ENCODE measurements around the gene ATXN10. TPM values are rescaled to one million over a fixed set of nuclear protein-coding genes. Genes with fewer than 3 reads are reported as not detected.

Gene ATXN10
- total and polyA plus RNA-seq, 2 of the 13 experiments (the other 11 are each of a cell fraction or from before 2014, with no cell fraction given) = 60.1 to 194 TPM

DNA sequence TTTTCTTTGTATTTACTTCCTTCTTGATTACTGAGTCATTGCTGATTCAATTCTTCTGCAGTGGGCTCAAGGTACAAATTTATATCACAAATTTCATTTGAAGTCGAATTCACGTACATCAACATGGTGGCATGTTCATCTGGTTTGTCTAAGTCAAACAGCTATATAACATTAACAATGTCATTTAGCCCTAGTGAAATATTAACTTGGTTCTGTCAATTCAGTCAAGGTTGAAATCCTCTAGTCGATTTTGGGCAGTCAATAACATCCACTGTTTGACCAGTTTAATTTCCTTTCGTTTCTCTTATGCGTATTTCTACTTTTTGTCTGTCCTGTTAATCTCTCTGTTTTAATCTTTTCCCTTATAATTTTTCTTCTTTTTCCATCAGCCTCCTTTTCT is 4.1 kb upstream of the ATXN10 start (continued):
- TF ChIP-seq EHMT2 (IDR thresholded peaks at IDR 0.05; ENCODE audit: borderline replicate concordance, low read depth, low read length) = 0 out of 2 replicates have a peak, but pooled peaks have one; percentile 45
- TF ChIP-seq ZNF12 (CRISPR knock-in tag; IDR thresholded peaks at IDR 0.05) = no peak
- no peak for TF ChIP-seq RBM39 (IDR thresholded peaks at IDR 0.05; ENCODE audit: low read depth, low read length, poor library complexity, severe bottlenecking)
- TF ChIP-seq, protein P1, sequence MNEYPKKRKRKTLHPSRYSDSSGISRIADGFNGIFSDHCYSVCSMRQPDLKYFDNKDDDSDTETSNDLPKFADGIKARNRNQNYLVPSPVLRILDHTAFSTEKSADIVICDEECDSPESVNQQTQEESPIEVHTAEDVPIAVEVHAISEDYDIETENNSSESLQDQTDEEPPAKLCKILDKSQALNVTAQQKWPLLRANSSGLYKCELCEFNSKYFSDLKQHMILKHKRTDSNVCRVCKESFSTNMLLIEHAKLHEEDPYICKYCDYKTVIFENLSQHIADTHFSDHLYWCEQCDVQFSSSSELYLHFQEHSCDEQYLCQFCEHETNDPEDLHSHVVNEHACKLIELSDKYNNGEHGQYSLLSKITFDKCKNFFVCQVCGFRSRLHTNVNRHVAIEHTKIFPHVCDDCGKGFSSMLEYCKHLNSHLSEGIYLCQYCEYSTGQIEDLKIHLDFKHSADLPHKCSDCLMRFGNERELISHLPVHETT (CRISPR knock-in tag; conservative IDR thresholded peaks at IDR 0.05) = no peak
- TF ChIP-seq ZNF768 (CRISPR knock-in tag; IDR thresholded peaks at IDR 0.05) = no peak
- no peak for TF ChIP-seq ZBTB42 (CRISPR knock-in tag; IDR thresholded peaks at IDR 0.05)
- TF ChIP-seq EEA1 (CRISPR knock-in tag; IDR thresholded peaks at IDR 0.05; ENCODE audit: borderline replicate concordance) = no peak
- peak; percentile 6; the same call in 1 of the 2 replicates for TF ChIP-seq ELF3 (CRISPR knock-in tag; IDR thresholded peaks at IDR 0.05)
- TF ChIP-seq ZNF646 (CRISPR knock-in tag; IDR thresholded peaks at IDR 0.05) = no peak
- TF ChIP-seq ZNF674 (CRISPR knock-in tag; IDR thresholded peaks at IDR 0.05; ENCODE audit: low read depth) = no peak
- TF ChIP-seq RXRB (CRISPR knock-in tag; IDR thresholded peaks at IDR 0.05; ENCODE audit: borderline replicate concordance) = 0 out of 2 replicates have a peak, but pooled peaks have one; percentile 39
- TF ChIP-seq HDAC1 (CRISPR knock-in tag; IDR thresholded peaks at IDR 0.05) = no peak
- TF ChIP-seq, protein P2, sequence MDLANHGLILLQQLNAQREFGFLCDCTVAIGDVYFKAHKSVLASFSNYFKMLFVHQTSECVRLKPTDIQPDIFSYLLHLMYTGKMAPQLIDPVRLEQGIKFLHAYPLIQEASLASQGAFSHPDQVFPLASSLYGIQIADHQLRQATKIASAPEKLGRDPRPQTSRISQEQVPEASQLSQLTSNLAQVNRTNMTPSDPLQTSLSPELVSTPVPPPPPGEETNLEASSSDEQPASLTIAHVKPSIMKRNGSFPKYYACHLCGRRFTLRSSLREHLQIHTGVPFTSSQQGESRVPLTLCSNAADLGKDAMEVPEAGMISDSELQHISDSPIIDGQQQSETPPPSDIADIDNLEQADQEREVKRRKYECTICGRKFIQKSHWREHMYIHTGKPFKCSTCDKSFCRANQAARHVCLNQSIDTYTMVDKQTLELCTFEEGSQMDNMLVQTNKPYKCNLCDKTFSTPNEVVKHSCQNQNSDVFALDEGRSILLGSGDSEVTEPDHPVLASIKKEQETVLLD (CRISPR knock-in tag; IDR thresholded peaks at IDR 0.05; ENCODE audit: low read depth) = no peak
- no peak for TF ChIP-seq TEAD3 (CRISPR knock-in tag; optimal IDR thresholded peaks at IDR 0.05; ENCODE audit: borderline replicate concordance)
- no peak for TF ChIP-seq FOXA1 (IDR thresholded peaks at IDR 0.05)
- TF ChIP-seq FOXA1 (CRISPR knock-in tag; IDR thresholded peaks at IDR 0.05) = 0 out of 2 replicates have a peak, but pooled peaks have one; percentile 4
- TF ChIP-seq CSRNP2 (CRISPR knock-in tag; conservative IDR thresholded peaks at IDR 0.05; ENCODE audit: low read depth) = no peak

Data from HepG2 (cell line).